KOPT-K1 (cell line): ENCODE measurements around the gene RAPGEFL1.
"Not testable (repeated sequence)": the region's sequence is repeated elsewhere in the genome, so short reads cannot be mapped to it uniquely, and the experiment has no call there.

ENCODE experiments used
- H3K27ac ChIP-seq: fragments of 200-600 bp; sonication (generic); 2 replicates; pipeline ENCODE4 v1.5.1; 2016; ENCODE audit warnings: antibody characterized with exemption, mild to moderate bottlenecking, low read depth, low read length; ENCODE audit not compliant: poor library complexity, severe bottlenecking
- H3K36me3 ChIP-seq: fragments of 200-600 bp; sonication (generic); 2 replicates; pipeline ENCODE4 v1.5.1; 2017; ENCODE audit warnings: antibody characterized with exemption, mild to moderate bottlenecking, low read length, moderate library complexity; ENCODE audit not compliant: insufficient read depth
- H3K9me3 ChIP-seq: fragments of 200-600 bp; sonication (generic); 2 replicates; pipeline ENCODE4 v1.5.1; 2017; ENCODE audit warnings: antibody characterized with exemption, low read length, mild to moderate bottlenecking; ENCODE audit not compliant: insufficient read depth, poor library complexity, severe bottlenecking

Gene RAPGEFL1

DNA sequence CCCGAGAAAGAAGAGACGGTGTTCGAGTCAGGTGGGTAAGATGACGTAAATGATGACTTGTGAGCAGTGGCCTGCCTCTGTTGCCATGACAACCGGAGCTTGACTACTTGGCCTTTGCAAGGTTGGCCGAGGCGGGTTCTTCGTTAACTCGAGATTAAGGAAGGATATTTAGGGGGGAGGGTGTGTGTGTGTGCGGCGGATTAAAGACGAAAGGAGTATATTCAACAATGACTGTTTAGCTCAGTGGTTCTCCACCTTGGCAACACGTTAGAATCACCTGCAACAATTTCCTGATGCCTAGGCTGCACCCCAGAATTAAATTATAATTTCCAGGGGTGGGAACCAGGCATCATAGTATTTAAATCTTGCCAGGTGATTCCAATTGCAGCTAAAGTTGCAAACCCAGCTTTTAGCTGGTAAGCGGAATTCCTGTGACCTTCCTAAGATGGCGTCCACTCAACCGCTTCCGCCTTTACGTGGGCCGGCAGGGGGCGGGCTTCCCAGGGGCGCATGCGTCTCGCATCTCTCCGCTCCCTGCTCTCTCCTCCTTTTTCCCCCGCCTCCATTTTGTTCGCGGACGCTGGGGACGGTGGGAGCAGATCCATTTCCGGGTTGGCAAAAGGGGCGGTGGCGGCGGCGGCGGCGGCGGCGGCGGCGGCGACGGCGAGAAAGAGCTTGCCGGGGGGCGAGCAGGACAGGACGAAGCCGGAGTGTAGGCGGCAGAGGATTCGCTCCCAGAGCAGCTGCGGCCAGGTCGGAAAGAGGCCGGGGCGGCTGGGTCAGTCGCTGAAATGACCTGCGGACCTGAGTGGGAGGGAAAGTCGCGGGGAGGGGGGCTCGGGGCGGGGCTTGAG lies 41.7 kb downstream of the RAPGEFL1 start, which contains the start of gene WIPF2:
Gene WIPF2, plus strand, starts transcription at position 565 of the 854 bp plus-strand sequence. CDS start 37,156 bp downstream, outside the sequence.
- Histone ChIP-seq H3K9me3 (no peaks in the 10 kb centered on the region), H3K27ac (peak within 1 kb of the TSS; percentile 68), H3K36me3 (no peaks in the 10 kb centered on the region)

DNA sequence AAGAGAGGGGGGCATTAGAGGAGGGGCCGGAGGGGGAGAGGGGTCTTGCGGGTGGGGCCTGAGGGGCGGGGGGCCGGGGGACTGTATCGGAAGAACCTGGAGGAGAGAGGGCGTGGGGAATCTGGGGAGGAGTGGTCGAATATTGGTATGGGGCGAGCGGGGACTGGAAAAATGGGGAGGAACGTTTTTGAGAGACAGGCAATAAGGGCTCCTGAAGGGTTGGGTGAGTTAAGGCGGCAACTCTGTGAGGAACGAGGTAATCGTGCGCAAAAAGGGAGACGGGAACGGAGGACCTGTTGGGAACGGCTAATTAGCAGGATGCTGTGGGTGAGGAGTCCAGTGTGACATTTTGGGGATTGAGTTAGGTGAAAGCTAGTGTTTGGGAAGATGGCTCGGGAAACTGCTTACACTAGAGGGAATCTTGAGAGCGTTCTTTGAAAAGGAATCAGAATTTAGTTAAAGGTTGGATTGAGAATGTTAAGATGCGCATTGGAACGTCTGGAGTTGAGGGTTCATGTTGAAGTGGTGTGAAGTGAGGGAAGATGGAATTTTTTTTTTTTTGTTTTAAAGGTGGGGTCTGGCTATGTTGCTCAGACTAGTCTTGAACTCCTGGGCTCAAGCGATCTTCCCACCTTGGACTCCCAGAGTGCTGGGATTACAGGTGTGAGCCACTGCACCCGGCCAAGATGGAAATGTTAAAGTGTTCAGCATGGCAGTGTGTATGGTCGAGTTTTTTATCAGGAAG lies 42.5 kb downstream of the RAPGEFL1 start:
- Histone ChIP-seq H3K27ac (peak overlapping the region; percentile 68), H3K36me3 (0 out of 2 replicates have a peak, but pooled peaks cover 2% of the 10 kb centered on the region), H3K9me3 (no peaks in the 10 kb centered on the region)

GRCh38 chr17:40224718-40225550 lies 47.7 kb downstream of the RAPGEFL1 start:
- no peaks in the 10 kb centered on the region for H3K9me3 ChIP-seq
- H3K36me3 ChIP-seq, result peaks cover 22% of the 10 kb centered on the region; the same call in 1 of the 2 replicates
- H3K27ac ChIP-seq, result no peak overlapping the region

GRCh38 chr17:40229146-40229545 lies 51.9 kb downstream of the RAPGEFL1 start:
- H3K36me3 ChIP-seq, result peaks cover 37% of the 10 kb centered on the region
- not testable (repeated sequence) for H3K9me3 ChIP-seq, H3K27ac ChIP-seq

- H3K9me3 ChIP-seq, result no peaks in the 10 kb centered on the region
- peaks cover 39% of the 10 kb centered on the region for H3K36me3 ChIP-seq
- no peak overlapping the region for H3K27ac ChIP-seq
Observed at GRCh38 chr17:40230670-40231069, 53.4 kb downstream of the RAPGEFL1 start.

DNA sequence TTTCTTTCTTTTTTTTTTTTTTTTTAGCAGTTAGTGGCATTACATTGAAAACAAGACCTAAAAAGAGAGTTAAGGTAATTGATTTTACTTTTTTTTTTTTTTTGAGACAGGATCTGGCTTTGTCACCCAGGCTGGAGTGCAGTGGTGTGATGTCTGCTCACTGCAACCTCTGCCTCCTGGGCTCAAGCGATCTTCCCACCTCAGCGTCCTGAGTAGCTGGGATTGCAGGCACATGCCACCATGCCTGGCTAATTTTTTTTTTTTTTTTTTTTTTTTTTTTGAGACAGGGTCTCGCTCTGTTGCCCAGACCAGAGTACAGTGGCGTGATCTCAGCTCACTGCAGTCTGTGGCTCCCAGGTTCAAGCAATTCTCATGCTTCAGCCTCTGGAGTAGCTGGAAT lies 54.7 kb downstream of the RAPGEFL1 start:
- peaks cover 42% of the 10 kb centered on the region for H3K36me3 ChIP-seq
- H3K27ac ChIP-seq, H3K9me3 ChIP-seq: not testable (repeated sequence)

- H3K27ac ChIP-seq, result no peak overlapping the region
- H3K36me3 ChIP-seq, result peaks cover 9% of the 10 kb centered on the region; the same call in 1 of the 2 replicates
- H3K9me3 ChIP-seq, result no peaks in the 10 kb centered on the region
Observed at GRCh38 chr17:40241252-40241834, 64.1 kb downstream of the RAPGEFL1 start.

DNA sequence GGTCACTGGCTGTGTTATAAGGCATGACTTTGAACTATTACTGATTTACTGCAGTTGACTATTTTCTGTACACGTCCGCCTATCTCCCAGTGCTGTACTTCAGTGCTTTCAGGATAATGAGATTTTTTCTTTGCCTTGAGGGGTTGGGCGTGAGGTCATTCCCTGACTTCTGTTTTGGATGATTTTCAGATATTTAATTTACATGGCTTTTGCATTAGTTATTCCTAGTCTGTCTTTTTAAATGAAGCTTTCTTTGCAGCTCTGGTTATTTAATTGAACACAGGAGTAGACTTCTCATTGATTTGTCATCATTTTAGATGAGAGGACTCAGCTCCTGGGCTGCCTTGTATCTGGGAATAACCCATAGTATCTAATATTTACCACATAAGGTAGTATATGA lies 65.5 kb downstream of the RAPGEFL1 start:
- H3K27ac ChIP-seq, result no peak overlapping the region
- no peaks in the 10 kb centered on the region for H3K9me3 ChIP-seq
- H3K36me3 ChIP-seq, result no peaks in the 10 kb centered on the region

- Histone ChIP-seq H3K9me3 (no peaks in the 10 kb centered on the region), H3K27ac (no peak overlapping the region)
Observed at GRCh38 chr17:40243761-40244160, 66.5 kb downstream of the RAPGEFL1 start.

DNA sequence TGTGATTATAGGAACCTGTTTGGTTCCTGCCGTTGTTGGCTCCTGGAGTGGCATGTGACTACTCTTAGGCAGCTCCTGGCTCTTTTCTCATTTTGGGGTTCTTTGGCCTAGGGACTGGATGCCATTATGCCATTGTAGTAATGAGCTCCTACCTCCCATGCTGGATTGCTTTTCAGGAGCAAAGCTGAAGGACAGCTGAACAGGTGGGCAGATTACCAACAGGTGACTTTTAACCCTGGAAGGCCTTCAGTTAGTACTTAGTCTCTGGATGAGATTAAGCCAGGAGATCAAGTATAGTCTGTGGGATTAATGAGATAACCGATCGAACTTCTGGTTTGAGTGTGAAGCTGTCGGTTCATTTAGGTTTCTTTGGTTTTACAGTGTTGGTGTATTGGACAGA lies 67.0 kb downstream of the RAPGEFL1 start:
- Histone ChIP-seq H3K36me3 (no peaks in the 10 kb centered on the region), H3K9me3 (no peaks in the 10 kb centered on the region), H3K27ac (no peak overlapping the region)

More at GRCh38 chr17:40243761-40244160, 66.5 kb downstream of the RAPGEFL1 start:
- H3K36me3 ChIP-seq, result no peaks in the 10 kb centered on the region
